HEK293T (cell line): ENCODE data around the gene PPP6R2.
"Not testable (repeated sequence)": the region's sequence is repeated elsewhere in the genome, so short reads cannot be mapped to it uniquely, and the experiment has no call there.

ENCODE experiments used
- CTCF ChIA-PET: fragments of 350-600 bp; formaldehyde crosslinking; extraction: SDS; loops from one replicate; lab custom pipeline; 2021; ENCODE audit warnings: antibody characterized with exemption, inconsistent platforms; lab: Yijun Ruan, JAX
- POLR2A ChIA-PET: fragments of 350-600 bp; formaldehyde crosslinking; extraction: SDS; loops from one replicate; lab custom pipeline; 2020; ENCODE audit warnings: antibody characterized with exemption, inconsistent platforms; lab: Yijun Ruan, JAX
- DNase-seq: peaks from one replicate; pipeline ENCODE4 v3.0.0; 2012; ENCODE audit warnings: mixed read lengths; ENCODE audit errors: extremely low spot score
- ARNT ChIP-seq: fragments of 450-650 bp; IDR thresholded peaks from 2 replicates; pipeline ENCODE4 v1.6.1; 2017; ENCODE audit warnings: mild to moderate bottlenecking
- BHLHE40 ChIP-seq: fragments of 450-650 bp; IDR thresholded peaks from 2 replicates; pipeline ENCODE4 v1.6.1; 2016; ENCODE audit warnings: mild to moderate bottlenecking, moderate library complexity, borderline replicate concordance
- CTBP1 ChIP-seq: fragments of 450-650 bp; IDR thresholded peaks from 2 replicates; pipeline ENCODE4 v1.6.1; 2016; ENCODE audit warnings: borderline replicate concordance
- ELF4 ChIP-seq: fragments of 450-650 bp; IDR thresholded peaks from 2 replicates; pipeline ENCODE4 v1.6.1; 2017; ENCODE audit warnings: antibody characterized with exemption
- FOXA1 ChIP-seq: fragments of 450-650 bp; IDR thresholded peaks from 2 replicates; pipeline ENCODE4 v1.6.1; 2016; ENCODE audit warnings: mild to moderate bottlenecking
- FOXK2 ChIP-seq: fragments of 450-650 bp; IDR thresholded peaks from 2 replicates; pipeline ENCODE4 v1.6.1; 2016; ENCODE audit warnings: mild to moderate bottlenecking
- FOXM1 ChIP-seq: fragments of 450-650 bp; IDR thresholded peaks from 2 replicates; pipeline ENCODE4 v1.6.1; 2017; ENCODE audit warnings: mild to moderate bottlenecking, borderline replicate concordance
- HDGF ChIP-seq: fragments of 450-650 bp; IDR thresholded peaks from 2 replicates; pipeline ENCODE4 v1.6.1; 2017; ENCODE audit warnings: antibody characterized with exemption, borderline replicate concordance
- L3MBTL2 ChIP-seq: fragments of 450-650 bp; conservative IDR thresholded peaks from 2 replicates; pipeline ENCODE4 v1.6.1; 2016; ENCODE audit warnings: mild to moderate bottlenecking
- LEF1 ChIP-seq: fragments of 450-650 bp; IDR thresholded peaks from 2 replicates; pipeline ENCODE4 v1.6.1; 2017; ENCODE audit warnings: mild to moderate bottlenecking, borderline replicate concordance
- NFRKB ChIP-seq: fragments of 450-650 bp; IDR thresholded peaks from 2 replicates; pipeline ENCODE4 v1.6.1; 2016; ENCODE audit warnings: mild to moderate bottlenecking, moderate library complexity
- PKNOX1 ChIP-seq: fragments of 450-650 bp; IDR thresholded peaks from 2 replicates; pipeline ENCODE4 v1.6.1; 2016
- SP1 ChIP-seq: fragments of 450-650 bp; IDR thresholded peaks from 2 replicates; pipeline ENCODE4 v1.6.1; 2017
- SUZ12 ChIP-seq: fragments of 450-650 bp; IDR thresholded peaks from 2 replicates; pipeline ENCODE4 v1.6.1; 2016; ENCODE audit warnings: mild to moderate bottlenecking
- TARDBP ChIP-seq: fragments of 450-650 bp; IDR thresholded peaks from 2 replicates; pipeline ENCODE4 v1.6.1; 2016
- ZNF384 ChIP-seq: fragments of 450-650 bp; IDR thresholded peaks from 2 replicates; pipeline ENCODE4 v1.6.1; 2016

PPP6R2 gene

GRCh38 chr22:50329236-50329635 lies 13.9 kb upstream of the PPP6R2 start:
- TF ChIP-seq SUZ12, result no peak
- no peak for TF ChIP-seq NFRKB
- TF ChIP-seq ARNT, result no peak
- no peak for TF ChIP-seq SP1
- no peak for TF ChIP-seq HDGF
- no peak for TF ChIP-seq LEF1
- no peak for TF ChIP-seq BHLHE40
- no peak for TF ChIP-seq TARDBP
- TF ChIP-seq CTBP1, result no peak
- TF ChIP-seq FOXK2, result no peak
- no peak for TF ChIP-seq ZNF384
- TF ChIP-seq ELF4, result no peak
- TF ChIP-seq PKNOX1, result no peak
- no peak for TF ChIP-seq FOXA1
- CTCF ChIA-PET, result interaction anchor here (0.9 kb wide), 1 partner anchor 13 kb away, joined by 5 read pairs; no protein-coding TSS in a partner anchor
- no peak for DNase-seq
- POLR2A ChIA-PET, result interaction anchor here (0.9 to 1.6 kb wide), 4 partner anchors 12 to 85 kb away, joined by 3 to 8 read pairs (median 3); no protein-coding TSS in a partner anchor

GRCh38 chr22:50334433-50334832 lies 8.7 kb upstream of the PPP6R2 start:
- CTCF ChIA-PET, result interaction anchor here (0.6 to 0.9 kb wide), 2 partner anchors 62 to 193 kb away, joined by 3 to 4 read pairs; no protein-coding TSS in a partner anchor
- POLR2A ChIA-PET, result not testable (repeated sequence)

GRCh38 chr22:50337262-50338041 lies 5.7 kb upstream of the PPP6R2 start:
- TF ChIP-seq TARDBP (peak; percentile 49; the same call in 1 of the 2 replicates), L3MBTL2 (no peak), HDGF (no peak)
- no peak for DNase-seq
- POLR2A ChIA-PET, result no interaction called here
- CTCF ChIA-PET, result no interaction called here

More at GRCh38 chr22:50334433-50334832, 8.7 kb upstream of the PPP6R2 start:
- not testable (repeated sequence) for DNase-seq

GRCh38 chr22:50338042-50338573 lies 5.0 kb upstream of the PPP6R2 start:
- CTCF ChIA-PET, result no interaction called here
- POLR2A ChIA-PET, result no interaction called here
- TF ChIP-seq TARDBP (peak; percentile 18; the same call in 1 of the 2 replicates), ARNT (no peak), CTBP1 (no peak)
- DNase-seq, result no peak

- no peak for DNase-seq
- ChIA-PET POLR2A (no interaction called here), CTCF (no interaction called here)
- TF ChIP-seq LEF1, result no peak
Observed at GRCh38 chr22:50338860-50339462, 4.2 kb upstream of the PPP6R2 start.

- TF ChIP-seq L3MBTL2, result no peak
- no peak for TF ChIP-seq SUZ12
- TF ChIP-seq LEF1, result no peak
- no peak for TF ChIP-seq ZNF384
- TF ChIP-seq FOXA1, result no peak
- no peak for TF ChIP-seq TARDBP
- TF ChIP-seq CTBP1, result no peak
- no peak for TF ChIP-seq FOXM1
- no peak for TF ChIP-seq HDGF
- no peak for TF ChIP-seq BHLHE40
- no peak for TF ChIP-seq ARNT
- TF ChIP-seq PKNOX1, result no peak
- TF ChIP-seq FOXK2, result no peak
- no peak for TF ChIP-seq ELF4
- no peak for TF ChIP-seq NFRKB
- no peak for TF ChIP-seq SP1
- ChIA-PET POLR2A (interaction anchor here (1.0 to 2.3 kb wide), 3 partner anchors 11 to 378 kb away, joined by 3 to 7 read pairs (median 3); partner anchors contain the start of gene TUBGCP6), CTCF (no interaction called here)
Observed at GRCh38 chr22:50339945-50340879, 2.9 kb upstream of the PPP6R2 start.

More at GRCh38 chr22:50339945-50340879, 2.9 kb upstream of the PPP6R2 start:
- no peak for DNase-seq
